ENCODE results near the gene P2RY11.

GRCh38 chr19:10145031-10145430, 33.5 kb downstream of the P2RY11 start:
- TF ChIP-seq EZH2 (IDR thresholded peaks at IDR 0.05; ENCODE audit: low read depth) (no peak), CTCF (conservative IDR thresholded peaks at IDR 0.05) (no peak)

All from PC-9 (cell line).